Stimulated activated naive B cell treated with anti-CD40 and anti-IgM and Interleukin-4, amounts not matched to agents 10 μg/mL and 1 μg/mL and 100 μg/mL, for 72 hours (primary cell): ENCODE measurements around the gene ARL8B.
A peak's percentile ranks its signal among the peaks of the same experiment; 100 is the strongest.
"Not testable (repeated sequence)": the region's sequence is repeated elsewhere in the genome, so short reads cannot be mapped to it uniquely, and the experiment has no call there.

Source experiments
- ATAC-seq, 2 donors: fragments of 150-1000 bp; cut with Tn5 transposase; replicated peaks; 2 replicates each; pipeline ENCODE4 v1.10.0; 2021; ENCODE audit warnings: moderate library complexity in 1 of 2
- DNase-seq: peaks from one replicate; pipeline ENCODE4 v3.0.0; 2021
- H3K27ac Mint-ChIP-seq: one replicate; pipeline ENCODE4 v1.8.0; 2022; ENCODE audit warnings: mild to moderate bottlenecking, mixed read lengths
- H3K27me3 Mint-ChIP-seq, 2 donors: one replicate each; pipeline ENCODE4 v1.8.0; 2022; ENCODE audit warnings: mixed read lengths in 2 of 2
- H3K36me3 Mint-ChIP-seq, 2 donors: one replicate each; pipeline ENCODE4 v1.8.0; 2022; ENCODE audit warnings: mixed read lengths in 2 of 2, mild to moderate bottlenecking in 1 of 2
- H3K4me1 Mint-ChIP-seq, 2 donors: one replicate each; pipeline ENCODE4 v1.8.0; 2022; ENCODE audit warnings: mixed read lengths in 2 of 2, mild to moderate bottlenecking in 1 of 2
- H3K4me3 Mint-ChIP-seq, 2 donors: one replicate each; pipeline ENCODE4 v1.8.0; 2022; ENCODE audit warnings: mild to moderate bottlenecking in 2 of 2, mixed read lengths in 2 of 2, moderate library complexity in 1 of 2
- H3K9me3 Mint-ChIP-seq, 2 donors: one replicate each; pipeline ENCODE4 v1.8.0; 2022; ENCODE audit warnings: mixed read lengths in 2 of 2, mild to moderate bottlenecking in 1 of 2

The ARL8B gene

GRCh38 chr3:5096336-5097008, 25.6 kb upstream of the ARL8B start:
- Mint-ChIP-seq H3K4me3 (no peak overlapping the region), H3K36me3 (no peaks in the 10 kb centered on the region), H3K4me1 (peaks cover 4 to 6% of the 10 kb centered on the region in 2 donors), H3K9me3 (peaks cover 0 to 2% of the 10 kb centered on the region in 2 donors), H3K27ac (peak overlapping the region; percentile 47), H3K27me3 (peaks cover 11 to 24% of the 10 kb centered on the region in 2 donors)
- ATAC-seq (no peak), DNase-seq (no peak)

DNA sequence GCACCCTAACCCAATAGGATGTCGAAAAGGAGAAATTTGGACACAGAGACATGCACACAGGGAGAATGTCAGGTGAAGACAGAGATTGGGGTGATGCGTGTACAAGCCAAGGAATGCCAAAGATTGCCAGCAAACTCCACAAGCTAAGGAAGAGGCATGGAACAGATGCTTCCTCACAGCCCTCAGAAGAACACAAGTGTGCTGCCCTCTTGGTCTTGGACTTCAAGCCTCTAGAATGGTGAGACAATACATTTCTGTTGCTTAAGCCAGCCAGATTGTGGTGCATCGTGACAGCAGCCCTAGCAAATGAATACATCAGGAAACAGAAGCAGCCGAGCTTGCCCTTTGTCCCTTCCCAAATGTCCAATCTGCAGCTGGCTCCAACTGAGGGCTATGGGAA, 23.7 kb upstream of the ARL8B start:
- H3K27ac Mint-ChIP-seq, result no peak overlapping the region
- peaks cover 0 to 2% of the 10 kb centered on the region in 2 donors for H3K9me3 Mint-ChIP-seq
- H3K27me3 Mint-ChIP-seq, result peaks cover 11 to 24% of the 10 kb centered on the region in 2 donors
- no peak overlapping the region for H3K4me3 Mint-ChIP-seq
- no peak for ATAC-seq
- peaks cover 4 to 6% of the 10 kb centered on the region in 2 donors for H3K4me1 Mint-ChIP-seq
- H3K36me3 Mint-ChIP-seq, result no peaks in the 10 kb centered on the region
- no peak for DNase-seq

- ATAC-seq (no peak), DNase-seq (no peak)
- Mint-ChIP-seq H3K4me3 (no peak overlapping the region), H3K36me3 (no peaks in the 10 kb centered on the region), H3K27ac (no peak overlapping the region), H3K27me3 (peaks cover 0 to 3% of the 10 kb centered on the region in 2 donors), H3K9me3 (peaks cover 0 to 2% of the 10 kb centered on the region in 2 donors), H3K4me1 (no peaks in the 10 kb centered on the region)
These were observed 19.6 kb upstream of the ARL8B start for GRCh38 chr3:5102532-5102931.

DNA sequence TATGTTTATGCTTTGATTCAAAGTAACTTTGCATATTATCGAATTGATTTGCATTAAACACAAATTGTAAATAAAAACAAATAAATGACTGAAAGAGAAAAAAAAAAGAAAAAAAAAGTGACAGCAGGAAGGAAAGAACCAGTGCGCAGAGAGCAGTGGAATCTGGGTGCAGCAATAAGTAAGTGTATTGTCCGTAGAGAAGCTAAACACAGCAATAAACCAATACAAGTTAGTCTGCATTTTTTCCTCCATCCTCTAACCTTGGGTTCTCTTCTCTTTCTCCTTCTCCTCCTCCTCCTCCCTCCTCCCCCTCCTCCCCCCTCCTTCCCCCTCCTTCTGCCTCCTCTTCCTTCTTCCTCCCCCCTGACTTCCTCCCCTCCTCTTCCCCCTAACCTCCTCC, 18.3 kb upstream of the ARL8B start:
- peaks cover 0 to 2% of the 10 kb centered on the region in 2 donors for H3K9me3 Mint-ChIP-seq
- no peaks in the 10 kb centered on the region for H3K27me3 Mint-ChIP-seq
- no peak overlapping the region for H3K27ac Mint-ChIP-seq
- no peaks in the 10 kb centered on the region for H3K4me1 Mint-ChIP-seq
- no peaks in the 10 kb centered on the region for H3K36me3 Mint-ChIP-seq
- ATAC-seq (no peak), DNase-seq (no peak)
- H3K4me3 Mint-ChIP-seq, result no peak overlapping the region

GRCh38 chr3:5105050-5105449, 17.0 kb upstream of the ARL8B start:
- Mint-ChIP-seq H3K27ac (no peak overlapping the region), H3K36me3 (no peaks in the 10 kb centered on the region), H3K9me3 (peaks cover 0 to 2% of the 10 kb centered on the region in 2 donors), H3K4me3 (no peak overlapping the region), H3K27me3 (no peaks in the 10 kb centered on the region), H3K4me1 (no peaks in the 10 kb centered on the region)
- ATAC-seq (no peak), DNase-seq (no peak)

DNA sequence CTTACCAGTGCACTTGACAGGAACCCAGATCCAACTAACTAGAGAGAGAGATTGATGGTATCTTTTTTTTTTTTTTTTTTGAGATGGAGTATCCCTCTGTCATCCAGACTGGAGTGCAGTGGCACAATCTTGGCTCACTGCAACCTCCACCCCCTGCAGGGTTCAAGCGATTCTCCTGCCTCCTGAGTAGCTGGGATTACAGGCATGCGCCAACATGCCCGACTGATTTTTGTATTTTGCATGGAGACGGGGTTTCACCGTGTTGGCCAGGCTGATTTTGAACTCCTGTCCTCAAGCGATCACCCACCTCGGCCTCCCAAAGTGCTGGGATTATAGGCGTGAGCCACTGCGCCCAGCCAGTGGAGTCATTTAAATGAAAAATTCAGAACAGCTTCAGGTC, 15.7 kb upstream of the ARL8B start:
- ATAC-seq, DNase-seq, H3K27ac Mint-ChIP-seq, H3K36me3 Mint-ChIP-seq, H3K4me1 Mint-ChIP-seq, H3K9me3 Mint-ChIP-seq, H3K4me3 Mint-ChIP-seq, H3K27me3 Mint-ChIP-seq: not testable (repeated sequence)

- H3K4me1 Mint-ChIP-seq, ATAC-seq, H3K9me3 Mint-ChIP-seq, H3K4me3 Mint-ChIP-seq, H3K36me3 Mint-ChIP-seq, H3K27me3 Mint-ChIP-seq, DNase-seq: not testable (repeated sequence)
- H3K27ac Mint-ChIP-seq, result peak overlapping the region; percentile 31
These were observed 15.2 kb upstream of the ARL8B start for GRCh38 chr3:5106933-5107334.

DNA sequence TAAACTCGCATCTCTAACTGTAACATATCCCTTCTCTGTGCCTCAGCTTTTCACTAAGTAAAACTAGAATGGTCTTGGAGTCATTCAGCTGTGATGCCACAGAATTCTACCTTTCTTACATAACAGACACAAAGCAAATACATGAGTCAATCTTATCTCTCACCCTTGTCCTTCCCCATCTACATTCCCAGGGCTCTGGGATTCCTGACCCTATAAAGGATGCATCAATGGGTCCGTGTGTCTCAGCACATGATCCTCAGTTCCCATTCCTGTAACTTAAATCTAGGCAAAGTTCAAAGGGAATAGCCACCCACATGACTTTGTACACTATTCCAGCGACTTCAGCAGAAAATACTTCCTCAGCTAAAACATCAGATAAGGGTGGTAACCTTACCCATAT, 11.8 kb upstream of the ARL8B start:
- Mint-ChIP-seq H3K4me1 (no peaks in the 10 kb centered on the region), H3K27ac (no peak overlapping the region), H3K27me3 (no peaks in the 10 kb centered on the region), H3K9me3 (no peaks in the 10 kb centered on the region), H3K36me3 (no peaks in the 10 kb centered on the region), H3K4me3 (no peak overlapping the region)
- ATAC-seq (no peak), DNase-seq (no peak)

- H3K4me3 Mint-ChIP-seq, result no peak overlapping the region
- H3K27ac Mint-ChIP-seq, result no peak overlapping the region
- H3K9me3 Mint-ChIP-seq, result no peaks in the 10 kb centered on the region
- ATAC-seq, result peak in 1 of 2 donors; percentile 44
- DNase-seq, result no peak
- no peaks in the 10 kb centered on the region for H3K27me3 Mint-ChIP-seq
- no peaks in the 10 kb centered on the region for H3K36me3 Mint-ChIP-seq
- H3K4me1 Mint-ChIP-seq, result peaks cover 0 to 5% of the 10 kb centered on the region in 2 donors
These were observed 10.0 kb upstream of the ARL8B start for GRCh38 chr3:5112043-5112442.

DNA sequence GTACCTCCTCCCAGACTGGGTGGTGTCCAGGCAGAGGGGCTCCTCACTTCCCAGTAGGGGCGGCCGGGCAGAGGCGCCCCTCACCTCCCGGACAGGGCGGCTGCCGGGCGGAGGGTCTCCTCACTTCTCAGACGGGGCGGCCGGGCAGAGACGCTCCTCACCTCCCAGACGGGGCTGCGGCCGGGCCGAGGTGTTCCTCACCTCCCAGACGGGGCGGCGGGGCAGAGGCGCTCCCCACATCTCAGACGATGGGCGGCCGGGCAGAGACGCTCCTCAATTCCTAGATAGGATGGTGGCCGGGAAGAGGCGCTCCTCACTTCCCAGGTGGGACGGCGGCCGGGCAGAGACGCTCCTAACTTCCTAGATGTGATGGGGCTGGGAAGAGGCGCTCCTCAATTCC, 8.4 kb upstream of the ARL8B start:
- DNase-seq, H3K27ac Mint-ChIP-seq, ATAC-seq, H3K27me3 Mint-ChIP-seq, H3K4me1 Mint-ChIP-seq, H3K36me3 Mint-ChIP-seq, H3K9me3 Mint-ChIP-seq, H3K4me3 Mint-ChIP-seq: not testable (repeated sequence)

DNA sequence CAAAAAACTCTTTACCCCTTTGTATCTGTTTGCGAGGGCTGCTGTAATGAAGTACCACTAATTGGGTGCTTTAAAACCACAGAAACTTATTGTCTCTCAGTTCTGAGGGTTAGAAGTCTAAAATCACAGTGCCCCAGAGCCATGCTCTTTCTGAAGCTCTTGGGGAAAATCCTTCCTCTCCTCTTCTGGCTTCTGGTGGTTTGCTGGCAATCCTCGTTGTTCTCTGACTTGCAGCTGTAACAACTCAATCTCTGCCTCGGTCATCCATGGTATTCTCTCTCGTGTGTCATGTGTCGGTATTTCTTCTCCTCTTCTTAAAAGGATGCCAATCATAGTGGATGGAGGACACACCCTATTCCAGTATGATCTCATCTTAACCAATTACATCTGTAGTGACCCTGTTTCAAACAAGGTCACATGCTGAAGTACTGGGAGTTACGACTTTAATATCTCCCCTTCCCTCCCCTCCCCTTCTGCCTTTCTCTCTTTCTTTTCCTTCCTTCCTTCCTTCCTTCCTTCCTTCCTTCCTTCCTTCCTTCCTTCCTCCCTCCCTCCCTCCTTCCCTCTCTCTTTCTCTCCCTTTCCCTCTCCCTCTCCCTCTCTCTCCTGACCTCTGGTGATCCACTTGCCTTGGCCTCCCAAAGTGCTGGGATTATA, 6.5 kb upstream of the ARL8B start:
- Mint-ChIP-seq H3K9me3 (no peaks in the 10 kb centered on the region), H3K36me3 (no peaks in the 10 kb centered on the region), H3K4me1 (peaks cover 0 to 5% of the 10 kb centered on the region in 2 donors), H3K27ac (no peak overlapping the region), H3K4me3 (no peak overlapping the region), H3K27me3 (no peaks in the 10 kb centered on the region)
- DNase-seq (no peak), ATAC-seq (no peak)

GRCh38 chr3:5116538-5116937, 5.6 kb upstream of the ARL8B start:
- no peak overlapping the region for H3K4me3 Mint-ChIP-seq
- H3K27ac Mint-ChIP-seq, result no peak overlapping the region
- ATAC-seq (no peak), DNase-seq (no peak)
- no peaks in the 10 kb centered on the region for H3K27me3 Mint-ChIP-seq
- H3K4me1 Mint-ChIP-seq, result peaks cover under 1 to 5% of the 10 kb centered on the region in 2 donors
- H3K36me3 Mint-ChIP-seq, result no peaks in the 10 kb centered on the region
- no peaks in the 10 kb centered on the region for H3K9me3 Mint-ChIP-seq

- Mint-ChIP-seq H3K27ac (no peak overlapping the region), H3K4me3 (no peak overlapping the region), H3K4me1 (peaks cover 22 to 33% of the 10 kb centered on the region in 2 donors), H3K36me3 (peaks cover 10 to 22% of the 10 kb centered on the region in 2 donors), H3K9me3 (no peaks in the 10 kb centered on the region), H3K27me3 (no peaks in the 10 kb centered on the region)
- ATAC-seq (no peak), DNase-seq (no peak)
These were observed 1.6 kb upstream of the ARL8B start for GRCh38 chr3:5120446-5120845.

DNA sequence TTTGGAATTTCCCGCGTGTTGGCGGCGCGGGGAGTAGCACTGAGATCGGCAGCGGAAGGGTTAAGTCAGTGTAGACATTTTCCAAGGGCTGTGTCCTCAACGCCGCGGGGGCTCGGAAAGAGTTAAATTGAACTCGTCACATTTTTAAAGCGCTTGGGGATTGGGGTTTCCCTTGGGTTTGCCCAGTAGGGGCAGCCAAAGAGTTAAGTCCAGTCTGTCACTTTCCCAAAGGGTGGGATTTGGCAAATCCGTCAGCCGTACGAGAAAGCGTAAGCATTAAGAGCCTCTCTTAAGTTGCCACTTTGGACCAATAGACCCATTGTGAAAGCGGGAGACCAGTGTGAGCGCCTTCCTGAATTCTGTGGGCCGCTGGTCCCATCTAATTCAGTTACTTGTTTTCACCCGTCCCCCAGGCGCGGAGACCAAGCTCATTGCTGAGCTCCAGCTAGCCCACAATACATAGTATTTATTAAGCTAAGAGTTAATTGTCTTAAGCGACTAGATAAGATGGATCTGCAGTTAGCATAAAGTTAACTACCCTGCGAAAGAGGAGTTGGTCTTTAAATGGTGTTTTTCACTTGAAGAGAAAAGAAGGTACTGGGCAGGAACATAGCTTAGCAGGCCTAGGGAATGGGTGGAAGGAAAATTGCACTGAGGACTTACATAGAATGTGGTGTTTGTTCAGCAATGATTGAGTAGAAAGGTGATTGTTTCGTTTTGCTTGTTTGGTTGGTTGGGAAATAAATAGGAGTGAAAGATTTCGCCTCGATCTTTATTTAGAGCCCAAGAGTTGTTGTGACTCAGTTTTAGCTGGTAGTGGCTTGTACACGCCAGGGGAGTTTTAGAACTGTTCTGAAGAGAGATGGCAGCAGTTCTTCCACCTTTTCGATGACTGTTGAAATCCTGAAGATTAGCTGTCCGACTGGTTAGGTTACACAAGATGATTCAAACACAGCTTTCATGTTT, 932 bp downstream of the ARL8B start:
- peak overlapping the region; percentile 91 to 98 for H3K4me3 Mint-ChIP-seq
- H3K27me3 Mint-ChIP-seq, result no peaks in the 10 kb centered on the region
- DNase-seq, result peak; percentile 63
- H3K27ac Mint-ChIP-seq, result peak overlapping the region; percentile 99
- ATAC-seq, result peak; percentile 40 to 52
- H3K4me1 Mint-ChIP-seq, result peaks cover 20 to 50% of the 10 kb centered on the region in 2 donors
- no peaks in the 10 kb centered on the region for H3K9me3 Mint-ChIP-seq
- H3K36me3 Mint-ChIP-seq, result peaks cover 15 to 31% of the 10 kb centered on the region in 2 donors
